NCI-H187 (cell line): ENCODE results near the gene IVD.

Source experiments
- DNase-seq, 2 experiments: peaks; one replicate each; lab custom pipeline; 2025; lab: John Stamatoyannopoulos, UW

The IVD gene

DNA sequence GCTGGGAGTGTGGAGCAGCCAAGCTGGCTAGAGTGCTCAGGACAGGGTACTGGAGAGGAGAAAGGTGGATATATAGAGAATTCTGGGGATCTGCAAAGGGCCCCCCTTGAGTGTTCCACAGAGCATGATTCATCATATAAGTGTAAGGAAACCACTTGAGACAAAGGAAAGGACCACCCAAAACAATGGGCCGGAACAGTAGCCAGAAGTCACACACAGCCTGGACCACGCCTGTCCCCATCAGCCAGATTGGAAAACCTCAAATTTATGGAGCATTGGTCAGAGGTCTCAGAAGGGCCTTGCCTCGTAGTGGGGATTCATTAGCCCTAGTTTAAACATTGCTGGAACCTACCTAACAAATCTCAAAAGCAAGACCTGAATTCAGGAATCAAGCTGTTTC is 28.0 kb upstream of the IVD start:
- no peak for DNase-seq

DNA sequence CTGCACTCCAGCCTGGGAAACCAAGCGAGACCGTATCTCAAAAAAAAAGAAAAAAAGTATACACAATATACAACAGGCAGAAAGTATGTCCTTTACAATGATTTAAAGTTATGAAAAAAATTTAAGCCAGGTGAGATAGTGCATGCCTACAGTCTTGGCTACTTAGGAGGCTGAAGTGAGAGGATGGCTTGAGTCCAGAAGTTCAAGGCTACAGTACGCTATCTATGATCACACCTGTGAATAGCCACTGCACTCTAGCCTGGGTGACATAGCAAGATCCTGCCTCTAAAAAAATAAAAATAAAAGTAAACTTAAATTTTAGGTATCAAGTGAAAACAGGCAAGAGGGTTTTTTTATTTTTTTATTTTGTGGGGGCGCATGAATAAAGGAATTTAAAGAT is 26.2 kb upstream of the IVD start:
- no peak for DNase-seq

DNA sequence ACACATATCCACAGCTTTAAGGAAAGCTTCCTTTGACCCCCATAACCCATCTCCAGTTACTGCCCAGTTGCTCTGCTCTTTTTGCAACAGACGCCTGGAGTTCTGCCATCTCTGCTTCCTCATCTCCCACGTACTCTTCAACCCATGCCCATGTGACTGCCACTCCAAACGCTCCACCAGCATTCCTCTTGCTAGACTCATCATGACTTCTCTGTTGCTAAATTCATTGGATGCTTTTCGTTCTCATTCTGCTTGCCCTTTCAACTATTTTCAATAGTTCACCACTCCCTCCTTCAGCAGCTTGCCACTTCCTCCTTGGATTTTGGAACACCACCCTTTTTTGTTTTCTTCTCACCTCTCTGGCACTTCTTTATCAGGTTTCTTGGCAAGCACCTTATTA is 25.7 kb upstream of the IVD start:
- DNase-seq, result no peak

DNA sequence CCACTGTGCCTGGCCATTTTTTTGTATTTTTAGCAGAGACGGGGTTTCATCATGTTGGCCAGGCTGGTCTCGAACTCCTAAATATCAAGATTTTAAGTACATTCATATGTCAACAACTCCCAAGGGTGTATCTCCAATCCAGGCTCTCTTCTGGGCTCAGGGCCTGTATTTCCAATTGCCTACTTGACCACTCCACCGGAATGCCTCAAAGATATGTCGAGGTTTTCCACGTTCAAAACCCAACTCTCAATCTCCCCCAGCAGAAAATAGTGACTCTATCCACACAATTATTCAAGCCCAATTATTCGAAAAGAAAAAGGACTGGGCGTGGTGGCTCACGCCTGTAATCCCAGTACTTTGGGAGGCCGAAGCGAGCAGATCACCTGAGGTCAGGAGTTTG is 25.0 kb upstream of the IVD start:
- DNase-seq, result no peak

DNA sequence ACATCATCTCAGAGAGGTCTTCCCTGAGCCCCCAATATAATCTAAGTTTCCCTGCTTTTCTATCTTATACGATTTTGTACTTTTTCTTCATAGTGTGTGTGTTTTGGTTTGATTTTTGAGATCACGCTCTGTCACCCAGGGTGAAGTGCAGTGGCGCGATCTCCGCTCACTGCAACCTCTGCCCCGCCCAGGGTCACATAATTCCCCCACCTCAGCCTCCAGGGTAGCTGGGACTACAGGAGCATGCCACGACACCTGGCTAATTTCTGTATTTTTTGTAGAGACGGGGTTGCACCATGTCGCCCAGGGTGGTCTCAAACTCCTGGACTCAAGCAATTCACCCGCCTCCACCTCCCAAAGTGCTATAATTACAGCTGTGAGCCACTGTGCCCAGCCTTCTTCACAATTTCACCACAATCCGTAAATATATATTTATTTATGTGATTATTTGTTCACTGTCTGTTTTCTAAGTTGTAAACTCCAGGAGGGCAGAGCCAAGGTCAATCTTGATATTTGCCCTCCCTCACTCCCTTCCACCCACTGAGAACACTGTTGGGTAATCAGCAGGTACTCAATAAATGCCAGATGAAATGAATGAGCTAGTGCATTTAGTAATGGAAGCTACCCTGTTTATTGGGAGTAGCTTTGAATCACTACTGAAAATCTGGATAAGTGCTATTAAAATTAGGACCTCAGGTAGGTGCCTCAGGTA is 23.6 kb upstream of the IVD start:
- DNase-seq, result no peak

DNA sequence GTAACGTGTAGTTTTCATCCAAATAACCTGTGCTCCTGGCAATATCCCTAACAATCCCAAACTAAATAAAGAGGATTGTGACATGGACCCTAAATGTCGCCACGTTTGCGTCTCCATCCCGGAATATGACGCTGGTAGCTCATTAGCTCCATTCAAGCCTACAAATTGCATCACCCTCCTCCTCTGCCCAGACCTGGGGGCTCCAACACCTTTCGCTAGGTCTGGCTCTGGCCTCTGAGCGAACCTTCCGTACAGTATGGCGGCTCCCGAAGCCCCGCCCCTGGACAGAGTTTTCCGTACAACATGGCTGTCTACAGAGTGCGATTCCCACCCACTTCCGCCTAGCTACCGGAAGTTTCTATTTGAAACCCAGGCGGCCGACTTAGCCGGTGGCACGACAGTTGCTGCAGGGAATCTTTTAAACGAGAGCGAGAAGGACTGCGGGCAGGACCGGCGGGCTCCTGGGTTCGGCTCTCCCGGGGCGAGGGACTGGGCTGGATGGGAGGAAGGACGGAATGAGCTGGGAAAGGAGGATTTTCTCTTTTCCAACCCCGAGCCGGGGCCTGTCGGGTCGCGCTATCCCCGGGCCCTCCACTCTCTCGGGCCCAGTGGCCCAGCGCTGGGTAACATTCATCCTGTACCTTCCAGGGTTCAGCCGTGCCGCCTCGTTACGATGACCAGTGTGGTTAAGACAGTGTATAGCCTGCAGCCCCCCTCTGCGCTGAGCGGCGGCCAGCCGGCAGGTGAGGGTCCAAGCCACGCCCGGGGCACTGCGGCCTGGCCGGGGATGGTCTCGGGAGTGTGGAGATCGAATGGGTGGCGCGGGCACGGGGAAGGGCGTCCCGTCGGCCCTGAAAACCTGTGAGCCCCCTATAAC is 22.8 kb upstream of the IVD start, which contains the start of gene KNSTRN:
Gene KNSTRN, plus strand, starts transcription at position 142 of the 877 bp plus-strand sequence. Its CDS starts 115 bp downstream, at position 257.
- DNase-seq, result peak; percentile 53 to 78

DNA sequence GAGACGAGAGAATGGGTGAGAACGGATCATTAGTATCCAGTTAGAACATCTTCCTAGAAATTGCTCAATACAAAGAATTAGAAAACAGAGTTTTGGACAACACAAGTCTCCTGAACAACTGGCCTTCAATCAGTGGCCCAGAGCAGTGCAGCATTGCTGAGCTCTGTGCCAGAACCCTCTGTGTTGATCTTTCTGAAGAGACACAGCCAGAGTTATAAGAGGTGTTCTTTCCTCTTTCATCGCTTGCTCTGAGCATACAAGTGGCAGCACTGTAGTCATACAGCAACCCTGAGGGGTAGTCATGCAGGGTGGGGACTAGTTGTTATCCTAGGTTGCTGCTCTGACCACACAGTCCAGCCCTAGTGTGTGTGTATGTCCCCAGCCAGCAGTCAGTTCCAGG is 19.1 kb upstream of the IVD start:
- no peak for DNase-seq

DNA sequence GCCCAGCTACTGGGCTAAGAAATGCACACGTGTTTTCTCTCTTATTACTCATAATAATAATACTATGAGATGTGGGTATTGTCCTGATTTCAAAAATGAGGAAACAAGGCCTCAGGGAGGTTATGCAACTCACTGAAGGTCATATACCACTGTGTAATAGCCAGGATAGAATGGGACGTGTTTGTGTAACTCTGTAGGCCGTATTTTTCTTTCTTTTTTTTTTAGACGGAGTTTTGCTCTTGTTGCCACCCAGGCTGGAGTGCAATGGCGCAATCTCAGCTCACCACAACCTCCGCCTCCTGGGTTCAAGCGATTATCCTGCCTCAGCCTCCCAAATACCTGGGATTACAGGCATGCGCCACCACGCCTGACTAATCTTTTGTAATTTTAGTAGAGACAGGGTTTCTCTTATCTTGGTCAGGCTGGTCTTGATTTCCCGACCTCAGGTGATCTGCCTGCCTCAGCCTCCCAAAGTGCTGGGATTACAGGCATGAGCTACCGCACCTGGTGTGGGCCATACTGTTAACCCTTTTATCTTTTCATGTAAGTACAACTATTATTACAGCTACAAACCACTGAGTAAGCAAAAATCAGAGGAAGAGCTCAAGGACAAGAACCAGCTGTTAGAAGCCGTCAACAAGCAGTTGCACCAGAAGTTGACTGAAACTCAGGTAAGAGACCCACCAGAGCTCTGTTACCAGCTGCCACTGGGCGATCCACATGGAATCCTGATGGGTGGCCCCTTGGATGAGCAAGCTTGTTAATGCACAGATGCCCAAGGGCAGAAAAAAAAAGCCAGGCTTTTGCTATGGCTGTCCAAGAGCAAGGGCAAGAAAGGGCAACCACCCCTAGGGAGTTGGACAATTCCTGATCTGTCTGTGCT is 16.4 kb upstream of the IVD start:
- DNase-seq, result no peak

DNA sequence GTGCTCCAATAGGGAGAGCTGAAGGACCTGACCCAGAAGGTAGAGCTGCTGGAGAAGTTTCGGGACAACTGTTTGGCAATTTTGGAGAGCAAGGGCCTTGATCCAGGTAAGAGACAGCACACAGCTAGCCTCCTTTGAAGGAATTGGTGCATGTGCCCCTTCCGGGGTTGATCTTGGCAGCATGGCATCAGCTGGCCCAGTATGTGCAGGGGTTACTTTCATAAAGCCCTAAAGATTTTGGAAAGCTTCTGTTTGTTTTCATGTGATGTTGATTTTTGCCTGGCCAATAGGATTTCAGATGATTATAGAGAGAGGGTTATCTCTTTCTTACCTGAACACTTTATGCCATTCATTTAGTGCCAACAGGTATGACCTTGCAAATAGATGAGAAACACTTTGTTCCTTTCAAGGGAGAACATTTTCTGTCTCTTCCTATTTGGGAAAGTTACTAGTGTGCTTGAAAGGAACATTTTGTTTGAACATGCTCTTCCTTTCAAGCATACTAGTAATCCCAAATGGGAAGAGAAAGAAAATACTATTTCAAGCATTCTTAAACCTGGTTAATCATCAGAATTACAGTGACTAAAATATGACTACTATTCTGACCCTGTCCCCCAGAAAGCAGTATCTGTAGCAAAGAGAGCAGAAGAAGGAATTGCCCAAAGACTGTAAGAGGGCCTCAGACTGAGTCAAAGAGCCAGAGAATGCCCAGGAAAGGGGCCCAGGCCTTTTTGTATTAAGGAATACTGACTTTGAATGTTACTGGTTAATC is 15.6 kb upstream of the IVD start:
- DNase-seq, result no peak

DNA sequence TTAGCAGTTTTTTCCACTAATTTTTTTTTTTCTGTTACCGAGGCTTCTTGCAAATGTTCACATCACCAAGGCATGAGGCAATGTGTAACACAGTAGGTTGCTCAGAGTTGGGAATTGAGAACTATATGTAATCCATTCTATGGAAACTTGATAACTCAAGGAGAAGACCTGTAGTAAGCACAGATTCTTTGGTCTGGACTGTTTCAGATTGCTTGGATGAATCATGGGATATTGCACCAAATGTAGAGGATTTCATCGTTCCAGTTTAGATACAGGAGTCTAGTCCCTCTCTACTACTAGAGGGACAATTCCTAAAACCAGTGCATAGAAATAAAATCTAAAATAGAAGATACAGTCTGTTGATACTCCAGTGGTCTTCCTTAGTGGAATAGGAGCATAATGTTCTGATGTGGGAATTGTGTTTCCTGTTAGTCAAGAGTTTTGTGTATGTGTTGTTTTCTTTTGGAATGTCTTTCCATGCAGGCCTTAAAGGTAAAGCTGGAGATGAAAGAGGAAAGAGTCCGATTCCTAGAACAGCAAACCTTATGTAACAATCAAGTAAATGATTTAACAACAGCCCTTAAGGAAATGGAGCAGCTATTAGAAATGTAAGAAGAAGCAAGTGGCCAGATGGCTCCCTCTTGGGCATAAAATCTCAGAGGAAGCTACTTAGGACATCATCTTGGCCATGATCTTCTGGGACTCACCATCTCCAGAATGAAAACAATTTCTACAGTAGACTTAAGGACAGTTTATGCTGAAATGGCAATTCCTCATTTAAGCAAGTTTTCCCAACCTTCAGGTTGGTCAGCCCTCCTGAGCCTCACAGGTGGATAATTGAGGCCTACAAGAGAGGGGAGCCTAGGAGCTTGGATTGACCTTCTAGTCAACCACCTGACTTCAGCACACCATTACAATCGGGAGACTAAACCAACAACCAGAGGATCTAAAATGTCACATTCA is 12.3 kb upstream of the IVD start:
- no peak for DNase-seq

DNA sequence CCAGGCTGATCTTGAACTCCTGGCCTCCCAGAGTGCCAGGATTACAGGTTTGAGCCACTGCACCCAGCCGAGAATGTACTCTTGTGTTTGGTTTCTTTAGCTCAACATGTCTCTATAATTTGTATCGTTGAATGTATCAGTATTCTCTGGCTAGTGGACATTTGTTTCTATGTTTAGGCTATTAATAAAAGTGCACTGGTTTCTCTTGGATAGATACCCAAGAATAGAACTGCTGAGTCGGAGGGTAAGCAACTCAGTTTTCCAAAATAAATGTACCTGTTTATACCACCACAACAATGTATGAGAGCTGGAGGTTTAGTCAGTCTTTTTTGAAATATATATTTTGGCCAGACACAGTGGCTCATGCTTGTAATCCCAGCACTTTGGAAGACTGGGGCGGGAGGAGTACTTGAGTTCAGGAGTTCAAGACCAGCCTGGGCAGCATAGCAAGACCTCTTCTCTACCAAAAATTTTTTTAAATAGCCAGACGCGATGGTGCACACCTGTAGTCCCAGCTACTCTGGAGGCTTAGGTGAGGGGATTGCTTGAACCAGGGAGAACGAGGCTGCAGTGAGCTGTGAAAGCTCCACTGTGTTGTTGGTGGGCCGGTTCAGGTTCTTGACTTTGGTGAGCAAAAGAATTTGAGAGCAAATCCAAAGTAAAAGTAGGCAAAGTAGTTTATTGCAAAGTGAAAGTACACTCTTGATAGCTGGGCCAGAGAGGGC is 7.7 kb upstream of the IVD start:
- DNase-seq, result no peak

DNA sequence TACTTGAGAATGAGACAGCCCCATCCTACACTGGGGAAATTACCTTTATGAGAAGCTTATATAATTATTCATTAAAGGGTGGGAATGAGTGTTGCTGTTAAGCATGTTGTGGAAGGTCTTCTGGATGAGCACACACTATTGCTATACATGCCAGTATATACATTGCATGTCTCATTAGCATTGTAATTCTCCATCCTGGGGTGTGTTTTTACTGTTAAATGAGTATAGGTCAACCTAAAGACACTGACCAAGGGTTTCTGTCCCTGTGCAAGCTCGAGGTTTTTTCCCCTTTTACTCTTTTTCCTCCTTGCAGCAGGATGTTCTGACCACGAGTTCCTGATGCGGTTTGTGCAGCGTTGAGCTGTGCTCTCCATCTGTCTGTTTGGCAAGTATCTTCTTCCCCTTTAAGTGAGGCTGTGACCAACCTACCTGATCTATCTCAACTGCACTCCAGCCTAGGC is 7.2 kb upstream of the IVD start:
- no peak for DNase-seq

DNA sequence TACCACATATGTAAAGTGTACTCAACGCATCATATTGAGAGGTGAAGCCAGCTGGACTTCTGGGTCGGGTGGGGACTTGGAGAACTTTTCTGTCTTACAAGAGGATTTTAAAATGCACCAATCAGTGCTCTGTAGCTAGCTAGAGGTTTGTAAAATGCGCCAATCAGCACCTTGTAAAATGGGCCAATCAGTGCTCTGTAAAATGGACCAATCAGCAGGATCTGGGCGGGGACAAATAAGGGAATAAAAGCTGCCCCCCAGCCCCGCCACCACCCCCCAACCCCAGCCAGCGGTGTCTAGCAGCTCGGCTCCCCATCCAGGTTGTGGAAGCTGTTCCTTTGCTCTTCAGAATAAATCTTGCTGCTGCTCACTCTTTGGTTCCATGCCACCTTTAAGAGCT is 6.2 kb upstream of the IVD start:
- no peak for DNase-seq

DNA sequence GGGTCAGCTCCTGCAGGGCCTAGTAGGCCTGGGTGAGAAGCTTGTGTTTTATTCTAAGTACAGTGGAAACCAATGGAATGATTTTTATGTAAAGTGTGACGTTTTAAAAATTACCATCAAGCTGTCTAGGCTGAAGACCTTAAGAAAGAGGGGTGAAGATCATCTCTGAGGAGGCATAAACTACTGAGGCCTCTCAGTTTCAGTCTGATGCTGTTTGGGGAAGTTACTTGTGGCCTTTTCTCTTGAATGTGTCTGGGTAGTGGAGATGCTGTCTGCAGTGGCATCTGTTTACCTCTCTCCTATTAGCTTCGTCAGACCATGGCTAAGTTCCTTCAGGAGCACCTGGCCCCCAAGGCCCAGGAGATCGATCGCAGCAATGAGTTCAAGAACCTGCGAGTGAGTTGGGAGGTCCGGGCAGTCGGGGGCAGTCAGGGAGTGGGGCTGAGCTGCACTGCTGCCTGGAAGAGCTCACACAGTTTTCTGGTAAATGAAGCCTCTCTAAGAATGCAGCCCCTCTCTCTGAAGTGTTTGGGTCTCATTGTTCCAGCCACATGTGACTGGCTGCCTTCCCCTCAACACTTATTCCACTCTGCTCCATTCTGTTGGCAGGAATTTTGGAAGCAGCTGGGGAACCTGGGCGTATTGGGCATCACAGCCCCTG is 1.9 kb downstream of the IVD start:
- DNase-seq, result no peak

DNA sequence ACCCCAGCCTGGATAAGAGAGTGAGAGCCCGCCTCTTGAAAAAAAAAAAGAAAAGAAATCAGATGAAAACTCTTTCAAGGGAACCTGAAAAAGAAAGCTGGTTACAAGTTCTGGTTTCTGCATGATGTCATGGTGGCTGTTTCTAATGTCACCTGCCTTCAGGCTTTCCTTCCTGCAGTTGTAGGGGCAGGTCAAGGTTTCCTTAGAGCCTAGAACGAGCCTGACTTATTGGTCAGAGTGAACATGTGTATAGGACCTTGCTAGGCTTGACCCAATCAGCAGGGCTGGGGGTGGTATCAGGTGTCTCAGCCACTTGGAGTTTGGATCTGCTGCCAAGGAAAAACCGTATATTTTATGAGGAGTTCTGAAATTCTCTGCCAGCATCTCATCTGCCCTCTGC is 3.8 kb downstream of the IVD start:
- no peak for DNase-seq

DNA sequence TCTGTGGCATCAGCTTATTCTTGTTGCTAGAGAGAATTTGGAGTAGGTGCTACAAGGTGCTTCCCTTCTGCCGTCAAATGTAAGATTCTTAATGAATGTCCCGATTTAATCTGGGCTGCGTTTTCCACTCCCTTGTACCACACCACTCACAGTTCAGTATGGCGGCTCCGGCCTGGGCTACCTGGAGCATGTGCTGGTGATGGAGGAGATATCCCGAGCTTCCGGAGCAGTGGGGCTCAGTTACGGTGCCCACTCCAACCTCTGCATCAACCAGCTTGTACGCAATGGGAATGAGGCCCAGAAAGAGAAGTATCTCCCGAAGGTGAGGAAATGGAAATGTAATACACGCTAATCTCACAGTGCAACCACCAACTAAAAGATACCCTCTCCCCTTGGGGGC is 4.9 kb downstream of the IVD start:
- DNase-seq, result no peak

DNA sequence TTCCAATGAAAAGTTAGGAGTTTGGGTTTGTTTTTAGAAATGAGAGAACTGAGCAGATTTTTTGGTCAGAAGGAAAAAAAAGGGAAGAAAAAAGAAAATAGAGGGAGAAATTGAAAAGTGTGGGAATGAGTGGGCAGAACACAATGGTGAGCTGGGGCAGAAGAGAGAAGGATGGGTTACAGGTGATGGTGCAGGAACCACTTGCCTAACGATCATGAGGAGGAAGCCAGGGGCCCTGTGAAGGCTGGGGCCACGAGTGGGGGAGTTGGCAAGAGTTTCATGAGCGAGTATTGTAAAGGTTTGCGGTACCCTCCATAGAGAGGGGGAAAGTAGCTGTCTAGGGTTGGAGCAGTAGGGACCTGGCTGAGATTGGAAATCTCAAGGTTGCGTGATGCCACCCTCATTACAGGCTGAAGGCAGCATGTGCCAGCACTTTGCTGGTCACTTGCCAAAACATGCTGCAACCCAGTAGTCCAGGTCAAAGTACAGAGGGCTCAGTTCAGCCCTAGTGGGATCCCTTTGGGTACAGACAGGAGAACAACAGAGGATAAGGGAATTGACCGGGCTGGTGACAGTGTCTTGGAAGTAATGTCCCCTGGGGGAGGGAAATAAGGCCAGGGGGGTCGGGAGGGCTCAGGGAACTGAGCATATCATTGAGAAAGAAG is 6.6 kb downstream of the IVD start:
- DNase-seq, result no peak

DNA sequence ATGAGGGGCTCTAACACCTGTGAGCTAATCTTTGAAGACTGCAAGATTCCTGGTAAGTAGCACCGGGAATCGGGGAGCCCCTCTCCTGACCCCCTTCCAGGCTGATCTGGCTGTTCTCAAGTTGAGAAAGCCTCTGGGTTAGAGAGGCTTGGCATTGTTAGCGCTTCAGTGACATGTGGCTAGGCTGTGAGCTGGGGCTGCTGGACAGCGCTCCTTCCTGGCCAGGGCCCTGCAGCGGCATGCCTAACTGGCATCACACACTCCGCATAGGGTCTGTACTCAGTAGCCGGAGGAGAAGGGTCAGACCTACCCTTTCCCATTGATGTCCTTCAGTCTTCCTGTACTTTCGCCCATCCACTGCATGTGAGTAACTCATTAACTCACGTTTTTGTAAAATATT is 7.4 kb downstream of the IVD start:
- no peak for DNase-seq

DNA sequence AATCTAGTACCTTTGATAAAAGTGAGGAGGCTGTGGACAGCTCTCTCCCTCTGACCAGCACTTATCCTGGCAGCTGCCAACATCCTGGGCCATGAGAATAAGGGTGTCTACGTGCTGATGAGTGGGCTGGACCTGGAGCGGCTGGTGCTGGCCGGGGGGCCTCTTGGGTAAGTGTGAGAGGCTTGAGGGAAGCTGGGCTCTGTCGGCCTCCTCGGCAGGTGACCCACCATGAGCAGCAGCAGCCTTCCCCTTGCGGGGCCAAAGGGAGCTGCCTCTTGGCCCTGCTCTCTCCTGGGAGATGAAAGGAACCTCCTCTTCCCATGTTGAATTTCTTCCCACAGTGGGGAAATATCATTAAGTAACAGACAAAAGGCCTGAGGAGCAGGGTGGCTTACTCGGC is 9.2 kb downstream of the IVD start:
- DNase-seq, result no peak
